ENCODE data around the gene SLC15A4. TPM values are rescaled to one million over a fixed set of nuclear protein-coding genes. Genes with fewer than 3 reads are reported as not detected.
"Not testable (repeated sequence)": the region's sequence is repeated elsewhere in the genome, so short reads cannot be mapped to it uniquely, and the experiment has no call there.

SLC15A4 gene
- total and polyA plus RNA-seq, 2 of the 4 experiments (the other 2 are of a cell fraction): 15.4 to 21.9 TPM

DNA sequence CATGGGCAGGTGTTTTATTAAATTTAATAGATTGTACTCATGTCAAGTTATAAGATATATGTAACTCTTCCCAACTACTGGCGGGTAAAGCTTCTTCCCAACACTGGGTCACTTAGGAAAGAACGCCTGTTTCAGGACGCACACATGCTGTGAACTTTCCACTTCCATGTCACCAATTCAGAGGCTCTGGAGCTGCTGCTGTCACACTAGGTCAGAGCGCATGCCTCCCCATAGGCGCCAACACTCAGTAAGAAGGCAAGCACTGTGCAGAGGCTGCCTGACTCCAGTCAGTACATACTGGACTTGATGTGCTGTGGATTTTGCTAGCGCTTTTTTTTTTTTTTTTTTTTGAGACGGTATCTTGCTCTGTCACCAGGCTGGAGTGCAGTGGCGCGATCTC is 17.2 kb downstream of the SLC15A4 start:
- peaks cover 2% of the 10 kb centered on the region; the same call in 1 of the 2 replicates for H3K9me3 ChIP-seq (ENCODE audit: control insufficient read depth, insufficient read depth, low read length)
- BruUV-seq (replicated peaks): no TSS peak
- no peak overlapping the region for H2BK5ac ChIP-seq (ENCODE audit: low read depth, low read length, poor library complexity, severe bottlenecking)
- no peak overlapping the region for H3K9ac ChIP-seq (ENCODE audit: low read depth, low read length)
- H3K9me1 ChIP-seq (ENCODE audit: insufficient read depth, low read length): peaks cover 12% of the 10 kb centered on the region; the same call in 1 of the 2 replicates
- intact Hi-C loops (cut with micrococcal nuclease): no loop called here
- peaks cover 30 to 37% of the 10 kb centered on the region in 2 experiments for H3K79me1 ChIP-seq (ENCODE audit: low read depth in 1 of 2, low read length in 2 of 2)
- no peak overlapping the region for H3K18ac ChIP-seq (ENCODE audit: low read depth, low read length)
- no peak overlapping the region for H3K4me3 ChIP-seq (ENCODE audit: insufficient read depth, low read depth, low read length)
- no peak overlapping the region for H4K91ac ChIP-seq (ENCODE audit: insufficient read depth, low read depth, low read length)
- H3K4me2 ChIP-seq (ENCODE audit: low read depth, low read length): no peak overlapping the region
- H3K23ac ChIP-seq (ENCODE audit: low read depth, low read length): no peak overlapping the region
- H3K56ac ChIP-seq (ENCODE audit: extremely low read depth, insufficient read depth, low read length): no peak overlapping the region
- no peak for TF ChIP-seq MXI1 (IDR thresholded peaks at IDR 0.05; ENCODE audit: borderline replicate concordance, low read depth, low read length)
- no peak for TF ChIP-seq RAD21 (IDR thresholded peaks at IDR 0.05; ENCODE audit: low read length)
- no peak for TF ChIP-seq SMC3 (IDR thresholded peaks at IDR 0.05; ENCODE audit: low read depth, low read length)
- TF ChIP-seq, protein P1, sequence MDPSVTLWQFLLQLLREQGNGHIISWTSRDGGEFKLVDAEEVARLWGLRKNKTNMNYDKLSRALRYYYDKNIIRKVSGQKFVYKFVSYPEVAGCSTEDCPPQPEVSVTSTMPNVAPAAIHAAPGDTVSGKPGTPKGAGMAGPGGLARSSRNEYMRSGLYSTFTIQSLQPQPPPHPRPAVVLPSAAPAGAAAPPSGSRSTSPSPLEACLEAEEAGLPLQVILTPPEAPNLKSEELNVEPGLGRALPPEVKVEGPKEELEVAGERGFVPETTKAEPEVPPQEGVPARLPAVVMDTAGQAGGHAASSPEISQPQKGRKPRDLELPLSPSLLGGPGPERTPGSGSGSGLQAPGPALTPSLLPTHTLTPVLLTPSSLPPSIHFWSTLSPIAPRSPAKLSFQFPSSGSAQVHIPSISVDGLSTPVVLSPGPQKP (IDR thresholded peaks at IDR 0.05; ENCODE audit: borderline replicate concordance, low read depth, low read length): no peak
- TF ChIP-seq MAZ (IDR thresholded peaks at IDR 0.05; ENCODE audit: borderline replicate concordance, low read depth, low read length): no peak
- TF ChIP-seq BHLHE40 (IDR thresholded peaks at IDR 0.05; ENCODE audit: low read depth, low read length): no peak
- H2AK5ac ChIP-seq (ENCODE audit: low read depth, low read length): no peak overlapping the region
- 100% methylated on average over 2 of the region's 9 CpGs; no CpG with 5 or more reads in 1 of the 2 experiments for WGBS, 2 experiments (ENCODE audit: extremely low coverage in 2 of 2, insufficient read length in 1 of 2)
- no peak overlapping the region for H2BK20ac ChIP-seq (ENCODE audit: low read depth, low read length)
- ATAC-seq (ENCODE audit: low read depth) (no peak), DNase-seq (no peak)
- H3K36me3 ChIP-seq (ENCODE audit: control insufficient read depth, insufficient read depth, low read length): peaks cover 21% of the 10 kb centered on the region
- H4K5ac ChIP-seq (ENCODE audit: low read depth, low read length): no peak overlapping the region
- ChIA-PET POLR2A (ENCODE audit: unreplicated experiment) (no interaction called here), CTCF (no interaction called here)
- peaks cover 10% of the 10 kb centered on the region for H3K4me1 ChIP-seq (ENCODE audit: control insufficient read depth, insufficient read depth, low read length)
- H2AK9ac ChIP-seq (replicated peaks; ENCODE audit: low read depth, low read length, poor library complexity): no peak overlapping the region
- no peak overlapping the region for H2BK120ac ChIP-seq (ENCODE audit: low read depth, low read length)
- no peak overlapping the region for H3K4ac ChIP-seq (ENCODE audit: low read depth, low read length)
- H3K14ac ChIP-seq (replicated peaks; ENCODE audit: low read depth, low read length): no peak overlapping the region
- H3K27ac ChIP-seq (ENCODE audit: insufficient read depth, low read length): no peak overlapping the region
- in situ Hi-C loops (cut with MboI; ENCODE audit: low sequenced_read_pairs): no loop called here
- no peak overlapping the region for H4K8ac ChIP-seq (ENCODE audit: low read depth in 2 of 2, low read length in 2 of 2)
- H2BK15ac ChIP-seq (ENCODE audit: low read depth, low read length): no peak overlapping the region
- H2AFZ ChIP-seq (replicated peaks; ENCODE audit: low read length, poor library complexity): no peak overlapping the region
- no peaks in the 10 kb centered on the region for H3K27me3 ChIP-seq (ENCODE audit: control insufficient read depth, insufficient read depth, low read length)
- dilution Hi-C loops (cut with HindIII; ENCODE audit: low sequenced_read_pairs, unreplicated experiment): no loop called here
- peaks cover 16% of the 10 kb centered on the region for H4K20me1 ChIP-seq (ENCODE audit: insufficient read depth, low read length)

DNA sequence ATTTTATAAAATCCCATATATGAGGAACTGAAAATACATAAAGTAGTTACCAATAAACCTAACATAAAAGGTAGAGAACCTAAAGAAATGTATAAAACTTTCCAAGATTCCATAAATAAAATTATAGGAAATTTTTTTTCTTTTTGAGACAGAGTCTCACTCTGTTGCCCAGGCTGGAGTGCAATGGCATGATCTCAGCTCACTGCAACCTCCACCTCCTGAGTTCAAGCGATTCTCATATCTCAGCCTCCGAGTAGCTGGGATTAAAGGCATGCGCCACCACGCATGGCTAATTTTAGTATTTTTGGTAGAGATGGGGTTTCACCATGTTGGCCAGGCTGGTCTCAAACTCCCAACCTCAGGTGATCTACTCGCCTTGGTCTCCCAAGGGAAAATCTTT is 18.4 kb downstream of the SLC15A4 start:
- H2BK120ac ChIP-seq (ENCODE audit: low read depth, low read length); H3K4me2 ChIP-seq (ENCODE audit: low read depth, low read length); H3K18ac ChIP-seq (ENCODE audit: low read depth, low read length); H4K91ac ChIP-seq (ENCODE audit: insufficient read depth, low read depth, low read length); H3K23ac ChIP-seq (ENCODE audit: low read depth, low read length); H3K27ac ChIP-seq (ENCODE audit: insufficient read depth, low read length); DNase-seq; CTCF ChIA-PET; H2AFZ ChIP-seq (replicated peaks; ENCODE audit: low read length, poor library complexity); H2BK5ac ChIP-seq (ENCODE audit: low read depth, low read length, poor library complexity, severe bottlenecking); H3K4ac ChIP-seq (ENCODE audit: low read depth, low read length); H3K56ac ChIP-seq (ENCODE audit: extremely low read depth, insufficient read depth, low read length); H2AK9ac ChIP-seq (replicated peaks; ENCODE audit: low read depth, low read length, poor library complexity); POLR2A ChIA-PET (ENCODE audit: unreplicated experiment); H3K27me3 ChIP-seq (ENCODE audit: control insufficient read depth, insufficient read depth, low read length); H2AK5ac ChIP-seq (ENCODE audit: low read depth, low read length); H3K4me3 ChIP-seq (ENCODE audit: insufficient read depth, low read depth, low read length); H3K4me1 ChIP-seq (ENCODE audit: control insufficient read depth, insufficient read depth, low read length); H2BK15ac ChIP-seq (ENCODE audit: low read depth, low read length); dilution Hi-C loops (cut with HindIII; ENCODE audit: low sequenced_read_pairs, unreplicated experiment); in situ Hi-C loops (cut with MboI; ENCODE audit: low sequenced_read_pairs); H3K9me3 ChIP-seq (ENCODE audit: control insufficient read depth, insufficient read depth, low read length); H2BK20ac ChIP-seq (ENCODE audit: low read depth, low read length); H4K8ac ChIP-seq (ENCODE audit: low read depth in 2 of 2, low read length in 2 of 2); H4K5ac ChIP-seq (ENCODE audit: low read depth, low read length); BruUV-seq (replicated peaks); H3K9ac ChIP-seq (ENCODE audit: low read depth, low read length); H3K14ac ChIP-seq (replicated peaks; ENCODE audit: low read depth, low read length); intact Hi-C loops (cut with micrococcal nuclease); ATAC-seq (ENCODE audit: low read depth): not testable (repeated sequence)
- peaks cover 14% of the 10 kb centered on the region for H4K20me1 ChIP-seq (ENCODE audit: insufficient read depth, low read length)
- H3K36me3 ChIP-seq (ENCODE audit: control insufficient read depth, insufficient read depth, low read length): peaks cover 25% of the 10 kb centered on the region
- peaks cover 31 to 42% of the 10 kb centered on the region in 2 experiments for H3K79me1 ChIP-seq (ENCODE audit: low read depth in 1 of 2, low read length in 2 of 2)
- peaks cover 14% of the 10 kb centered on the region; the same call in 1 of the 2 replicates for H3K9me1 ChIP-seq (ENCODE audit: insufficient read depth, low read length)
- WGBS, 2 experiments (ENCODE audit: extremely low coverage in 2 of 2, insufficient read length in 1 of 2): no CpG with 5 or more reads among the region's 5 CpGs

Measured in IMR-90 (cell line).